ENCODE measurements around the gene STK24.
A peak's percentile ranks its signal among the peaks of the same experiment; 100 is the strongest.

STK24 gene

GRCh38 chr13:98584668-98585397 is 7.9 kb upstream of the STK24 start:
- Mint-ChIP-seq H3K27me3 (ENCODE audit: low read depth) (peaks cover 3% of the 10 kb centered on the region), H3K4me1 (peaks cover 57% of the 10 kb centered on the region), H3K36me3 (ENCODE audit: low read depth) (peaks cover 2% of the 10 kb centered on the region), H3K27ac (peak overlapping the region; percentile 39 to 41 (median 41)), H3K4me3 (peak overlapping the region in 1 of 3 experiments; percentile 34), H3K9me3 (peaks cover 7% of the 10 kb centered on the region)
- no peak for TF ChIP-seq CTCF (IDR thresholded peaks at IDR 0.05; ENCODE audit: unreplicated experiment in 3 of 3)

- H3K9me3 Mint-ChIP-seq: no peaks in the 10 kb centered on the region
- H3K4me3 Mint-ChIP-seq: no peak overlapping the region
These were observed 6.0 kb upstream of the STK24 start for GRCh38 chr13:98582947-98583346.

GRCh38 chr13:98581971-98582702 is 5.2 kb upstream of the STK24 start:
- H3K27me3 Mint-ChIP-seq (ENCODE audit: low read depth): no peaks in the 10 kb centered on the region
- H3K4me1 Mint-ChIP-seq: peaks cover 70% of the 10 kb centered on the region
- H3K4me3 Mint-ChIP-seq: no peak overlapping the region
- H3K9me3 Mint-ChIP-seq: no peaks in the 10 kb centered on the region
- no peaks in the 10 kb centered on the region for H3K36me3 Mint-ChIP-seq (ENCODE audit: low read depth)
- no peak for TF ChIP-seq CTCF (IDR thresholded peaks at IDR 0.05; ENCODE audit: unreplicated experiment in 3 of 3)
- H3K27ac Mint-ChIP-seq: peak overlapping the region; percentile 50 to 80 (median 65)

More at GRCh38 chr13:98582947-98583346, 6.0 kb upstream of the STK24 start:
- Mint-ChIP-seq H3K27me3 (ENCODE audit: low read depth) (no peaks in the 10 kb centered on the region), H3K36me3 (ENCODE audit: low read depth) (no peaks in the 10 kb centered on the region), H3K27ac (peak overlapping the region; percentile 34 to 80 (median 50)), H3K4me1 (peaks cover 66% of the 10 kb centered on the region)
- no peak for TF ChIP-seq CTCF (IDR thresholded peaks at IDR 0.05; ENCODE audit: unreplicated experiment in 3 of 3)

- no peak overlapping the region for H3K4me3 Mint-ChIP-seq
- H3K36me3 Mint-ChIP-seq (ENCODE audit: low read depth): no peaks in the 10 kb centered on the region
- TF ChIP-seq CTCF (IDR thresholded peaks at IDR 0.05; ENCODE audit: unreplicated experiment in 3 of 3): no peak
- no peaks in the 10 kb centered on the region for H3K27me3 Mint-ChIP-seq (ENCODE audit: low read depth)
- H3K4me1 Mint-ChIP-seq: peaks cover 63% of the 10 kb centered on the region
- no peaks in the 10 kb centered on the region for H3K9me3 Mint-ChIP-seq
- peak overlapping the region; percentile 50 to 80 (median 65) for H3K27ac Mint-ChIP-seq
These were observed 4.5 kb upstream of the STK24 start for GRCh38 chr13:98581381-98581780.

- peak overlapping the region in 1 of 3 experiments; percentile 11 for H3K4me3 Mint-ChIP-seq
- H3K27ac Mint-ChIP-seq: peak overlapping the region in 2 of 3 experiments; percentile 36 to 59
- H3K36me3 Mint-ChIP-seq (ENCODE audit: low read depth): no peaks in the 10 kb centered on the region
- no peaks in the 10 kb centered on the region for H3K9me3 Mint-ChIP-seq
- H3K27me3 Mint-ChIP-seq (ENCODE audit: low read depth): no peaks in the 10 kb centered on the region
- TF ChIP-seq CTCF (IDR thresholded peaks at IDR 0.05; ENCODE audit: unreplicated experiment in 3 of 3): no peak
- H3K4me1 Mint-ChIP-seq: peaks cover 57% of the 10 kb centered on the region
These were observed 3.5 kb upstream of the STK24 start for GRCh38 chr13:98580420-98580819.
